Neuronal stem cell (in vitro differentiated cells): Measurements from ENCODE around the gene MAP3K5.

Experiments used
- DNase-seq: peaks from one replicate; pipeline ENCODE4 v3.0.0-alpha.2; 2013; ENCODE audit warnings: low spot score
- H2AFZ ChIP-seq: one replicate; pipeline ENCODE4 v1.6.1; 2013; ENCODE audit warnings: mild to moderate bottlenecking, low read length, inconsistent platforms
- H2AK5ac ChIP-seq: 2 replicates; pipeline ENCODE4 v1.6.1; 2013; ENCODE audit warnings: low read depth, mild to moderate bottlenecking, inconsistent platforms, low read length, moderate library complexity, mixed read lengths
- H2BK120ac ChIP-seq: 2 replicates; pipeline ENCODE4 v1.6.1; 2013; ENCODE audit warnings: low read depth, mild to moderate bottlenecking, inconsistent platforms, low read length, moderate library complexity, mixed read lengths
- H2BK12ac ChIP-seq: one replicate; pipeline ENCODE4 v1.6.1; 2013; ENCODE audit warnings: low read length, inconsistent platforms
- H2BK15ac ChIP-seq: 2 replicates; pipeline ENCODE4 v1.6.1; 2013; ENCODE audit warnings: mild to moderate bottlenecking, low read length, inconsistent platforms, mixed read lengths
- H2BK5ac ChIP-seq: one replicate; pipeline ENCODE4 v1.6.1; 2013; ENCODE audit warnings: inconsistent platforms, mild to moderate bottlenecking, low read length, moderate library complexity
- H3K14ac ChIP-seq: one replicate; pipeline ENCODE4 v1.6.1; 2013; ENCODE audit warnings: low read length, inconsistent platforms
- H3K18ac ChIP-seq: 2 replicates; pipeline ENCODE4 v1.6.1; 2013; ENCODE audit warnings: low read length, inconsistent platforms
- H3K23ac ChIP-seq: 2 replicates; pipeline ENCODE4 v1.6.1; 2013; ENCODE audit warnings: low read depth, mild to moderate bottlenecking, mixed read lengths, low read length, inconsistent platforms; ENCODE audit not compliant: poor library complexity
- H3K27ac ChIP-seq: replicated peaks from 3 replicates; pipeline ENCODE4 v1.5.1; 2013; ENCODE audit warnings: low read length, inconsistent platforms
- H3K27me3 ChIP-seq, 3 experiments: 2 replicates each; pipeline ENCODE4 v1.6.1; 2013; ENCODE audit warnings: low read length in 3 of 3, mild to moderate bottlenecking in 2 of 3, inconsistent platforms in 1 of 3, low read depth in 1 of 3, mixed read lengths in 1 of 3, moderate library complexity in 1 of 3; ENCODE audit not compliant: control insufficient read depth in 3 of 3, insufficient read depth in 3 of 3
- H3K36me3 ChIP-seq, 2 donors: replicated peaks in 1 of 2; 2 replicates each; pipeline ENCODE4 v1.6.1; 2013; ENCODE audit warnings: low read length in 2 of 2; ENCODE audit not compliant: control insufficient read depth in 2 of 2, insufficient read depth in 2 of 2
- H3K4ac ChIP-seq: 2 replicates; pipeline ENCODE4 v1.6.1; 2013; ENCODE audit warnings: inconsistent platforms, mild to moderate bottlenecking, low read length, moderate library complexity
- H3K4me1 ChIP-seq, 2 donors: 1 replicate in 1 of 2; 2 replicates in 1 of 2; pipeline ENCODE4 v1.6.1; 2013; ENCODE audit warnings: low read length in 2 of 2, low read depth in 1 of 2; ENCODE audit not compliant: control insufficient read depth in 2 of 2, insufficient read depth in 1 of 2
- H3K4me2 ChIP-seq: one replicate; pipeline ENCODE4 v1.6.1; 2013; ENCODE audit warnings: mild to moderate bottlenecking, low read length, inconsistent platforms; ENCODE audit not compliant: insufficient read depth, poor library complexity, severe bottlenecking
- H3K4me3 ChIP-seq, 2 donors: 2 replicates each; pipeline ENCODE4 v1.5.1; 2013; ENCODE audit warnings: low read length in 2 of 2, mild to moderate bottlenecking in 2 of 2, inconsistent platforms in 1 of 2, moderate library complexity in 1 of 2
- H3K79me1 ChIP-seq: one replicate; pipeline ENCODE4 v1.6.1; 2013; ENCODE audit warnings: low read depth, mild to moderate bottlenecking, inconsistent platforms, low read length, moderate library complexity
- H3K9ac ChIP-seq: one replicate; pipeline ENCODE4 v1.6.1; 2013; ENCODE audit warnings: mild to moderate bottlenecking, low read depth, low read length, inconsistent platforms; ENCODE audit not compliant: poor library complexity
- H3K9me3 ChIP-seq, 2 donors: replicated peaks in 1 of 2; 2 replicates each; pipeline versions ENCODE3 to v1.6.1; 2013; ENCODE audit warnings: low read length in 2 of 2, mild to moderate bottlenecking in 2 of 2, inconsistent platforms in 1 of 2, low read depth in 1 of 2, mixed read lengths in 1 of 2, moderate library complexity in 1 of 2; ENCODE audit not compliant: control insufficient read depth in 2 of 2, insufficient read depth in 1 of 2
- H4K8ac ChIP-seq: one replicate; pipeline ENCODE4 v1.6.1; 2013; ENCODE audit warnings: low read depth, mild to moderate bottlenecking, inconsistent platforms, low read length, moderate library complexity
- H4K91ac ChIP-seq: one replicate; pipeline ENCODE4 v1.6.1; 2013; ENCODE audit warnings: low read length, low read depth, mild to moderate bottlenecking, inconsistent platforms; ENCODE audit not compliant: poor library complexity
- WGBS, 2 donors: extraction: QIAGEN DNeasy Blood & Tissue Kit; methylation state at CpG; one replicate each; pipeline ENCODE4 v1.1.7; 2013; ENCODE audit warnings: missing lambda C conversion rate in 2 of 2, mixed read lengths in 1 of 2; ENCODE audit not compliant: insufficient read length in 2 of 2, insufficient replicate concordance in 1 of 2; ENCODE audit errors: extremely low coverage in 2 of 2; 5-methylcytosine and 5-hydroxymethylcytosine counted together

Gene MAP3K5

GRCh38 chr6:136775081-136775480 is 17.2 kb downstream of the MAP3K5 start:
- H3K36me3 ChIP-seq: no peaks in the 10 kb centered on the region
- H2BK15ac ChIP-seq: no peak overlapping the region
- H4K8ac ChIP-seq: no peak overlapping the region
- H2AK5ac ChIP-seq: no peak overlapping the region
- no peak overlapping the region for H2AFZ ChIP-seq
- no peak overlapping the region for H2BK12ac ChIP-seq
- H2BK120ac ChIP-seq: no peak overlapping the region
- WGBS, 2 donors: no CpG with 5 or more reads among the region's 3 CpGs
- no peak overlapping the region for H3K4ac ChIP-seq
- H3K9me3 ChIP-seq: no peaks in the 10 kb centered on the region
- H3K14ac ChIP-seq: no peak overlapping the region
- H3K23ac ChIP-seq: no peak overlapping the region
- no peak overlapping the region for H2BK5ac ChIP-seq
- DNase-seq: no peak
- H3K4me1 ChIP-seq: peaks cover 0 to 2% of the 10 kb centered on the region in 2 donors
- no peak overlapping the region for H3K27ac ChIP-seq
- no peak overlapping the region for H3K9ac ChIP-seq
- no peak overlapping the region for H3K4me2 ChIP-seq
- no peaks in the 10 kb centered on the region for H3K79me1 ChIP-seq
- H4K91ac ChIP-seq: no peak overlapping the region
- no peaks in the 10 kb centered on the region for H3K27me3 ChIP-seq
- no peak overlapping the region for H3K18ac ChIP-seq
- no peak overlapping the region for H3K4me3 ChIP-seq

- no CpG with 5 or more reads among the region's 6 CpGs for WGBS, 2 donors
- Histone ChIP-seq H2AK5ac (no peak overlapping the region), H3K27ac (no peak overlapping the region), H3K23ac (no peak overlapping the region), H4K91ac (no peak overlapping the region), H2BK120ac (no peak overlapping the region), H3K27me3 (no peaks in the 10 kb centered on the region), H3K4me1 (no peaks in the 10 kb centered on the region), H3K4me2 (no peak overlapping the region), H2BK12ac (no peak overlapping the region), H3K9ac (no peak overlapping the region), H4K8ac (no peak overlapping the region), H3K18ac (no peak overlapping the region), H3K9me3 (no peaks in the 10 kb centered on the region), H3K4me3 (no peak overlapping the region), H3K36me3 (no peaks in the 10 kb centered on the region), H2AFZ (no peak overlapping the region), H3K14ac (no peak overlapping the region), H3K4ac (no peak overlapping the region), H2BK15ac (no peak overlapping the region), H2BK5ac (no peak overlapping the region), H3K79me1 (no peaks in the 10 kb centered on the region)
- no peak for DNase-seq
These were observed 17.8 kb downstream of the MAP3K5 start for GRCh38 chr6:136774228-136775041.

GRCh38 chr6:136773473-136773796 is 18.8 kb downstream of the MAP3K5 start:
- no peaks in the 10 kb centered on the region for H3K27me3 ChIP-seq
- H3K27ac ChIP-seq: no peak overlapping the region
- no peak overlapping the region for H4K8ac ChIP-seq
- no peak overlapping the region for H2BK12ac ChIP-seq
- WGBS, 2 donors: no CpG with 5 or more reads among the region's 4 CpGs
- no peaks in the 10 kb centered on the region for H3K36me3 ChIP-seq
- H2BK15ac ChIP-seq: no peak overlapping the region
- H2BK5ac ChIP-seq: no peak overlapping the region
- no peak overlapping the region for H3K4me2 ChIP-seq
- H3K18ac ChIP-seq: no peak overlapping the region
- H3K4me1 ChIP-seq: no peaks in the 10 kb centered on the region
- H3K4me3 ChIP-seq: no peak overlapping the region
- H3K9ac ChIP-seq: no peak overlapping the region
- no peak overlapping the region for H3K4ac ChIP-seq
- no peak overlapping the region for H2BK120ac ChIP-seq
- H2AFZ ChIP-seq: no peak overlapping the region
- no peak overlapping the region for H3K14ac ChIP-seq
- H2AK5ac ChIP-seq: no peak overlapping the region
- no peaks in the 10 kb centered on the region for H3K9me3 ChIP-seq
- no peaks in the 10 kb centered on the region for H3K79me1 ChIP-seq
- H3K23ac ChIP-seq: no peak overlapping the region
- no peak for DNase-seq
- no peak overlapping the region for H4K91ac ChIP-seq

GRCh38 chr6:136772685-136773472 is 19.4 kb downstream of the MAP3K5 start:
- Histone ChIP-seq H3K27ac (no peak overlapping the region), H3K4me3 (no peak overlapping the region), H3K4ac (no peak overlapping the region), H3K4me2 (no peak overlapping the region), H2AFZ (no peak overlapping the region), H3K4me1 (no peaks in the 10 kb centered on the region), H3K36me3 (no peaks in the 10 kb centered on the region), H3K23ac (no peak overlapping the region), H4K91ac (no peak overlapping the region), H2BK15ac (no peak overlapping the region), H3K9me3 (no peaks in the 10 kb centered on the region), H2BK5ac (no peak overlapping the region), H4K8ac (no peak overlapping the region), H2BK12ac (no peak overlapping the region), H3K9ac (no peak overlapping the region), H3K18ac (no peak overlapping the region), H2AK5ac (no peak overlapping the region), H3K79me1 (no peaks in the 10 kb centered on the region), H3K27me3 (no peaks in the 10 kb centered on the region), H3K14ac (no peak overlapping the region), H2BK120ac (no peak overlapping the region)
- no CpG with 5 or more reads among the region's 6 CpGs for WGBS, 2 donors
- DNase-seq: no peak
